ENCODE results near the gene CUBN.

DNA sequence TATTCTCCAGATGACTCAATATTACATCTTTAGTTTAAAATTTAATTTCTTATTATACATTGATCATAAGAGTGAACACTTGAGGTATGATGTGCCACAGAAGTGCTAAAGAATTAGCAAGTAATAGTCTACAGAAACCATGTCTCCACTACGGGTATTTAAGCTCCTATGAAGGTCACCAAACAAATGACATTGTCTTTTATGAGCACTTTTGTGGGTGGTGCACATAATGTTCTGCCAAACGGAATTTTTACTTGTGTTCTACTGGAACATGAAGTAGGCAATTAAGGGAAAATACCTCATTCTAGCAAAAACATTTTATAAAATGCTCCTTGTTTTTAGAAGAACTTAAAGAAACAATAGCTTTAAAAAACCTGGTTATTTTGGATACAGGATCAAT is 27.4 kb upstream of the CUBN start:
- no peak for TF ChIP-seq EZH2 (IDR thresholded peaks at IDR 0.05; ENCODE audit: low read depth)
- TF ChIP-seq, protein P1, sequence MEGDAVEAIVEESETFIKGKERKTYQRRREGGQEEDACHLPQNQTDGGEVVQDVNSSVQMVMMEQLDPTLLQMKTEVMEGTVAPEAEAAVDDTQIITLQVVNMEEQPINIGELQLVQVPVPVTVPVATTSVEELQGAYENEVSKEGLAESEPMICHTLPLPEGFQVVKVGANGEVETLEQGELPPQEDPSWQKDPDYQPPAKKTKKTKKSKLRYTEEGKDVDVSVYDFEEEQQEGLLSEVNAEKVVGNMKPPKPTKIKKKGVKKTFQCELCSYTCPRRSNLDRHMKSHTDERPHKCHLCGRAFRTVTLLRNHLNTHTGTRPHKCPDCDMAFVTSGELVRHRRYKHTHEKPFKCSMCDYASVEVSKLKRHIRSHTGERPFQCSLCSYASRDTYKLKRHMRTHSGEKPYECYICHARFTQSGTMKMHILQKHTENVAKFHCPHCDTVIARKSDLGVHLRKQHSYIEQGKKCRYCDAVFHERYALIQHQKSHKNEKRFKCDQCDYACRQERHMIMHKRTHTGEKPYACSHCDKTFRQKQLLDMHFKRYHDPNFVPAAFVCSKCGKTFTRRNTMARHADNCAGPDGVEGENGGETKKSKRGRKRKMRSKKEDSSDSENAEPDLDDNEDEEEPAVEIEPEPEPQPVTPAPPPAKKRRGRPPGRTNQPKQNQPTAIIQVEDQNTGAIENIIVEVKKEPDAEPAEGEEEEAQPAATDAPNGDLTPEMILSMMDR (conservative IDR thresholded peaks at IDR 0.05): no peak
